T-helper 2 cell treated with Interferon-gamma antibody and Interleukin-4, amounts not matched to agents 100 ng/mL and 5 ng/mL, for 36 hours (primary cell): ENCODE measurements around the gene RUNX1. TPM values are rescaled to one million over a fixed set of nuclear protein-coding genes. Genes with fewer than 3 reads are reported as not detected.
"Not testable (repeated sequence)": the region's sequence is repeated elsewhere in the genome, so short reads cannot be mapped to it uniquely, and the experiment has no call there.

Experiments
- intact Hi-C: fragments of 100-400 bp; cut with micrococcal nuclease; formaldehyde crosslinking; loops from one replicate; pipeline ENCODE4 v1.15.1; 2023
- total RNA-seq: library from RNA; stranded (reverse); gene quantifications from 2 replicates; pipeline ENCODE4 v1.2.3, GENCODE V29; 2022

RUNX1 gene
- total RNA-seq, 1 donor from 2014 or later, result 84.3 TPM

- intact Hi-C loops, result no loop called here
Observed at GRCh38 chr21:34956416-34957316, 92.4 kb downstream of the RUNX1 start.

- intact Hi-C loops, result no loop called here
Observed at GRCh38 chr21:34953950-34954349, 95.2 kb downstream of the RUNX1 start.

DNA sequence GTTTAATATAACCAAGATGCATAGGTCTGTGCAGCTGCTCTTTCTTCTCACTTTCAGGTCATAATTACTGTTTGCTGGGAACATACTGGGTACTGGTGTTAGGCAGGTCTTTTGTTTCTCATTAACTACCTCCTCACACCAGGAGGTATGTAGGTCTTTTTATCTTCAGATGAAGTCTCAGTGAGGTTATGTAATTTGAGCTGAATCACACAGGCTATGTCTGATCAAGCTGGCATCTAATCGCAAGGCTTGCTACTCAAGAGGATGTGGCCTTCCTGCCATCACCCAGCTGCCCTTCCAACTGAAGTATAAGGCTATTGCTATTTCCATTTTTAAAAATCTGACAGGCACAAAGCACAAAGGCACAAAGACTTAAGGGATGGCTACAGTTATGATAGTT, 96.4 kb downstream of the RUNX1 start:
- intact Hi-C loops, result no loop called here

DNA sequence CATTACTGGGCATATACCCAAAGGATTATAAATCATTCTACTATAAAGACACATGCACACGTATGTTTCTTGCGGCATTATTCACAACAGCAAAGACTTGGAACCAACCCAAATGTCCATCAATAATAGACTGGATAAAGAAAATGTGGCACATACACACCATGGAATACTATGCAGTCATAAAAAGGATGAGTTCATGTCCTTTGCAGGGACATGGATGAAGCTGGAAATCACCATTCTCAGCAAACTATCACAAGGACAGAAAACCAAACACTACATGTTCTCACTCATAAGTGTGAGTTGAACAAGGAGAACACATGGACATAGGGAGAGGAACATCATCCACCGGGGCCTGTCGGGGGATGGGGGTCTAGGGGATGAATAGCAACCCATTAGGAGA, 97.2 kb downstream of the RUNX1 start:
- intact Hi-C loops, result not testable (repeated sequence)

GRCh38 chr21:34950980-34951379, 98.1 kb downstream of the RUNX1 start:
- intact Hi-C loops, result no loop called here

DNA sequence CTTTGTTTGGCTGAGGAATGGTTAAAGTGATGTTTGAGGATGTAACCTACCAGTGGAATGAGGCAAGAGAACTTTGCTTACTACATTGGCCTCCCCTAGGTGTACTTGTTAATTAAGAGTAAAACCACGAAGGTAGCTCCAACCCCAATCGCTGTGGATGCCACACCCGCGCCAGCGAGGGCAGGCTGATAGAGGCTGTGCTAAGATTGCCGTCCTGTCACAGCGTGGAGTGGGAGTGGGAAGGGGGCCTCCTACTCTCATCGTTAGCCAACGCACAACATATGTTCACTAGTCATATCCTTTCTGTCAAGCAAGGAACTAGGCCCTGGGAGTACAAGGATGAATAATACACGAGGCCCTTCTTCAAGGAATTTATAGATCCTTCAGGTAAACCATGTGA, 99.6 kb downstream of the RUNX1 start:
- intact Hi-C loops, result no loop called here

DNA sequence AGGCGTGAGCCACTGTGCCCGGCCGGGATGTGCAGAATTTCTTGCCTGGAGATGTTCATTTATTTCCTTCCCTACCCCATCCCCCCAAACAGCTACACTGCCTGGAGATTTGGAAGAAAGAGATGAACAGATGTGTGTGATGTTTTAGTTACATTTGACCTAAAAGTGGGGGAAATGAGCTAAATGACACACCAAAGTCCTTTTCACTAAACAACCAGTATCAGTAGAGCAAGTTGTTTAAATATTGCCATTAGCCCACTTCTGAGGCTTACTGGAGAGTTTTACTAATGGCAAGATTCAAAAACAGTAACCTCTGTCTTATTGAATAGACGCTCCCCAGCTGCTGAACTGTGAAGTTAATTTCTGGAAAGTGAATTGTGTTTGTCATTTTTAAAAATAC, 100.1 kb downstream of the RUNX1 start:
- intact Hi-C loops, result no loop called here

DNA sequence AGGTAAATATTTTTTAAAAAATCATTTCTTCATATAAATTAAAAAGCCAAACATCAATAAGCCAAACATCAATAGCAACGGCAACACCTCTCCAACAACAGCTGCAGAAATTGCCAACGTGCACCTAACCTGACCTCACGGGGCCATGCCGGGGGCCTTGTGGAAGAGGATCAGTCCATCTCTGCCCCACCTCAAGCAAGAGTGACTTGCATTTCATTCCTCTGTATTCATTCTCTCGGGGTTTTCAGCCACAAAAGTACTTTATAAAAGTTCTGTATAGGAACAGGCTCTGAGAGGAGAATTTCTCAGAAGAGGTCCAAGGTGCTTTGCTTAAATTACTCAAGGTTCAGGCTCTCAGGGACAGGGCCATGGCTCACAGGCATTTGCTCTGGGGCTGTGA, 100.9 kb downstream of the RUNX1 start:
- intact Hi-C loops, result no loop called here

DNA sequence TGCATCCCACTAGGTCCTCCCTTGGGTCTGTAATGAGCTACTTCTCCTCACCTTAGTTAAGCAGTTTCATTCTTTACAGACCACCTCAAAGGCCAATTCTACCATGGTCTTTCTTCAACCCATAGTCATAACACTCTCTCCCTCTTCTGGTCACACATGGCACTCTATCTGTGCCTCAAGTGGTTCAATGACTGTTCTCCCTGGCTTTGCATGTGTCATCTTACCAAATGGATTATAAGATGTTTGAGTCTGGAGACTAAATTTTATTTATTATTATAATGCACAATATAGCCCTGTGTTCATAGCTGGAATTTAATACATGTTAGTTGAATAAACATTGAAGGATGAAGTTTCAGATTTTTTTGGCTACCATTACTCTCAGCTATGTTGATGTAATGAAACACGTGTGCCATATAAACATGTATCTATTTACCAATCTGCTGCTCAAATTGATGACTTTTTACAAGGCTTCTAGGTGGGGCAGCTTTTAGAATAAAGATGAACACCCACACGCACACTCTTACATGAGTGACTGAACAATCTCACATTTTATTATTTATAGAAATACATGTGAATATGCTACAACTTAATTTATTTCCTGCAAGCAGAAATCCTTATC, 102.1 kb downstream of the RUNX1 start:
- intact Hi-C loops, result no loop called here

DNA sequence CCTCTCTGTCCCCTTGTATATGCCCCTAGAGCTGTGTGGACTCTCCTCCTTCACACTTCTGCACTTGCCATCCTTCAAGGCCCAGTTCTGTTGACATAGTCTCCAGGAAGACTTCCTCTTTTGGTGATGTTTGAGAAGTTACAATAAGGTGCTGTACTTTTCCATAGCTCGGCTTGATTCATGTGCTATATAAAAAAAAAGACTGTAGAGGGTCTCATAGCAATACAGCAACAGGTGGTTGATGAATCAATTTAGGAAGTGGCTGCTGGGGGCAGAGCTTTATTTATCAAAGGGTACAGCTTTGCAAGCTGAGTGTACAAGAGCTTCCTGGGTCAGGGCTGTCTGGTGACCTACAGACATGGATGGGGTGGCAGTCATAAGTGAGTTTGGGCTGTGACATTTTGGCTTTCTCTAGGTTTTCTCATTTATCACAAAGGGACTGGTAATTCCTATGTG, 102.7 kb downstream of the RUNX1 start:
- intact Hi-C loops, result no loop called here

- intact Hi-C loops, result no loop called here
Observed at GRCh38 chr21:34945288-34945687, 103.8 kb downstream of the RUNX1 start.

GRCh38 chr21:34944015-34944755, 104.9 kb downstream of the RUNX1 start:
- intact Hi-C loops, result no loop called here

DNA sequence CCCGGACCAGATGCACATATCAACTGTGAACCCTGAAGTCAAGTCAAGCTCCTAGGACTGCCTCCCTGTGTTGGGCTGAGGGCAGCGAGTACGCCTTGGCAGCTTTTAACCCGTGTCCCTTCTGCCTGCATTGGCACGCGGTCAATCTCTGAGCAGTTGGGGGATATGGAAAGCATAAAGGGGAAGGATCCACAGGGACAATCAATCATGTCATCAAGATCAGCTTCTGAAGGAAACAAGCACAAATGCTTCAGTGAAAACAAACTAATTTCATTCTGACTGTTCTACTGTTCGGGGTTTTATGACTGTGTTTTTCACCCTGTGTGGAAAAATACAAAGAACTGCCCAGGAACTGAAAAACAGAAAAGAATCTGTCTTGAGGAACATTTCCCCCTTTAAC, 106.2 kb downstream of the RUNX1 start:
- intact Hi-C loops, result no loop called here

- intact Hi-C loops, result no loop called here
Observed at GRCh38 chr21:34941162-34941561, 107.9 kb downstream of the RUNX1 start.

DNA sequence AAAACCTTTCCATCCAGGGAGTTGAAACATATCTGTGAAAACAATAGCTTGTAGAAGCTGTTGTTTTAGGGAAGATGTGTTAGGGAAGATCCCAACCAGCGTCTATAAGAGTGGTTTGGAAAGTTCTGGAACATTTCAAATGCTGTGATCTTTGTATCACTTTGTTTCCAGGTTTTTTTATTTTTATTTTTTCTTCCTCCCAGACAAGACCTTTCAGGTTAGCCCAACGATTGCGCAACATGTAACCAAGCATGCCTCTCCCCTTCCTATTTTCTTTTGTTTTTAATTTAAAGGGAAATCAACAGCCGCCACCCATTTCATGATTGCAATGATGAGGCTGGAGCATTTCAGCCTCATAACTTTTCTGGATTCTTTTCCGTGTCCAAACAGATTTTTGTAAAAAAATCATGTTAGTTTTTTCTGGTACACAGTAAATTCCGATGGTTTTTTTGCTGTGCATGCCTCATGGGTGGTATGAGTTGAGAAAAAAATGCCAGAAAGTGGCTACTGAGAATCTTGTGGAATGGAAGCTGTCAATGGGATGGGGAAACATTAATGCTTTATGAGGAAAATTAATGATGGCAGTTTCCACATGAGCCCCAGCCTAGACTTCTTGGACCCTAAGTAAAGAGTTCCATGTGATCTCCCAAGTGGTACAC, 109.3 kb downstream of the RUNX1 start:
- intact Hi-C loops, result loop anchor here (5.0 kb wide), 1 partner anchor 32 kb away; no protein-coding TSS in a partner anchor

GRCh38 chr21:34938089-34938764, 110.9 kb downstream of the RUNX1 start:
- intact Hi-C loops, result loop anchor here (5.0 kb wide), 1 partner anchor 34 kb away; no protein-coding TSS in a partner anchor

GRCh38 chr21:34936883-34937563, 112.1 kb downstream of the RUNX1 start:
- intact Hi-C loops, result loop anchor here (5.0 kb wide), 1 partner anchor 35 kb away; no protein-coding TSS in a partner anchor

GRCh38 chr21:34936371-34936789, 112.7 kb downstream of the RUNX1 start:
- intact Hi-C loops, result loop anchor here (5.0 kb wide), 1 partner anchor 36 kb away; no protein-coding TSS in a partner anchor

DNA sequence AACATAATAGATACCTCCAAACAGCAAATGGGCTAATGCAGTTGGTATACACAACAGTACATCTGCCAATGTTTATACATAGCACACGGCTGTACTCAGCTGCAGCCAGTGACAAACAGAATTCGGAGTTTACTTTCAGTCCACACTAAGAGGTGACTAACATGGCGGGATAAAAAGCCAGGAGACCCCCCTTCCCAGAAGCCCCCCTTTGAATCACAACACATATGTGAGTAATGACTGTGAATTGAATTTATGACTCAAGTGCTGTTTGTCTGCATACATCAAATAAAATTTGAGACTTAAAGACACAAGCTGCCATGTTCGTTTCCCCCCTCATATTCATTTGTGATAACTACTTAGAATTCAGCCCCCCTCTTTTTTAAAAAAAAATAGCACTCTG, 113.2 kb downstream of the RUNX1 start:
- intact Hi-C loops, result loop anchor here (2.0 to 5.0 kb wide), 4 partner anchors 36 to 113 kb away; partner anchors contain the start of gene RUNX1

DNA sequence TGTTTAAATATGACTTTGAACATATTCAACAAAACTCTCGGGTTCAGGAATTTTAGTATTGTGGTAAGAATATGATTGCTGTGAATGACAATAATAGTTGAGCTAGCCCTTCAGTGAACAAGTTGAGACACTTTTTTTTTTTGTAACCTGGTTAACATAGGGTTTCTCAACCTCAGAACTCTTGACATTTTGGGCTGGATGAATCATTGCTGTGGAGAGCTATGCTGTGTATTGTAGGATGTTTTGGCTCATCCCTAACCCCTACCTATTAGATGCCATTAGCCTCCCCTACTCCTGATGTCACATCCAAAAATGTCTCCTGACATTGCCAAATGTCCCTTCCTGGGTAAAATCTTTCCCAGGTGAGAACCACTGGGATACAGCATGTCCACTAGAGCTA, 113.7 kb downstream of the RUNX1 start:
- intact Hi-C loops, result loop anchor here (2.0 to 5.0 kb wide), 4 partner anchors 37 to 113 kb away; partner anchors contain the start of gene RUNX1
